Aorta (tissue), 5 donors: Measurements from ENCODE around the gene PIGB. TPM values are rescaled to one million over a fixed set of nuclear protein-coding genes. Genes with fewer than 3 reads are reported as not detected.
"Not testable (repeated sequence)": the region's sequence is repeated elsewhere in the genome, so short reads cannot be mapped to it uniquely, and the experiment has no call there.

Experiments
- ATAC-seq: fragments of 200-7000 bp; cut with Tn5 transposase; one replicate; pipeline ENCODE4 v1.9.1; 2022; ENCODE audit warnings: moderate library complexity; ENCODE audit not compliant: low FRiP score
- DNase-seq, 2 donors: peaks; one replicate each; pipeline ENCODE4 v3.0.0-alpha.2; 2020
- H3K27ac ChIP-seq, 2 donors: one replicate each; pipeline ENCODE4 v1.5.1; 2013; ENCODE audit warnings: low read length in 2 of 2, mild to moderate bottlenecking in 2 of 2, moderate library complexity in 2 of 2, control low read depth in 1 of 2, inconsistent platforms in 1 of 2, low read depth in 1 of 2
- H3K27me3 ChIP-seq, 2 donors: one replicate each; pipeline ENCODE4 v1.6.1; 2013; ENCODE audit warnings: control low read depth in 1 of 2, low read length in 1 of 2, mild to moderate bottlenecking in 1 of 2, moderate library complexity in 1 of 2; ENCODE audit not compliant: insufficient read depth in 2 of 2, control insufficient read depth in 1 of 2
- H3K36me3 ChIP-seq, 2 donors: one replicate each; pipeline ENCODE4 v1.6.1; 2013; ENCODE audit warnings: control low read depth in 1 of 2, low read length in 1 of 2, mild to moderate bottlenecking in 1 of 2; ENCODE audit not compliant: insufficient read depth in 2 of 2, control insufficient read depth in 1 of 2
- H3K4me1 ChIP-seq, 2 donors: one replicate each; pipeline ENCODE4 v1.6.1; 2013; ENCODE audit warnings: low read length in 2 of 2, control low read depth in 1 of 2, mild to moderate bottlenecking in 1 of 2, moderate library complexity in 1 of 2; ENCODE audit not compliant: insufficient read depth in 2 of 2, control insufficient read depth in 1 of 2
- H3K4me3 ChIP-seq, 2 donors: one replicate each; pipeline ENCODE4 v1.5.1; 2013; ENCODE audit warnings: low read length in 2 of 2, control low read depth in 1 of 2, mild to moderate bottlenecking in 1 of 2
- H3K9me3 ChIP-seq: one replicate; pipeline ENCODE4 v1.6.1; 2013; ENCODE audit warnings: mild to moderate bottlenecking, low read length; ENCODE audit not compliant: control insufficient read depth
- WGBS, 2 donors: extraction: QIAGEN DNeasy Blood & Tissue Kit; methylation state at CpG; one replicate each; pipeline ENCODE4 v1.1.7; 2013; 5-methylcytosine and 5-hydroxymethylcytosine counted together
- intact Hi-C, 2 donors: fragments of 100-400 bp; cut with DNase I; formaldehyde crosslinking; loops; one replicate each; pipeline versions ENCODE4 v1.14.2 to v1.15.0; 2022
- long read RNA-seq, 2 donors: library from polyadenylated mRNA; unstranded; transcript quantifications; one replicate each; pipeline ENCODE4 v2.0.0, GENCODE V29; 2020 to 2021
- polyA plus RNA-seq, 2 donors: library from polyadenylated mRNA; stranded (reverse); fragments of 200-250 nt; gene quantifications; one replicate each; pipeline ENCODE4 v1.2.3, GENCODE V29; 2013
- total RNA-seq, 2 donors: library from RNA; stranded (reverse); fragmentation: NEBNext Ultra II Directional; extraction: Animal tissue kit (Norgen Biotek cat#: 25700); gene quantifications; one replicate each; pipeline ENCODE4 v1.2.1, GENCODE V29; 2021
- donor health status: healthy with polysubstance abuse.
- donor health status: Bipolar disorder and iron deficiency.
- donor health status: DM: no; HTN: no; CAD: no.
- donor health status: DM: no; HTN: no; CAD: no.
- donor health status: DM: yes; HTN: yes; CAD: no.

Gene PIGB
- total RNA-seq (10 to 100 TPM; 14.4 to 18.3 TPM), polyA plus RNA-seq (10 to 100 TPM in 1 of 2 donors, 1 to 10 TPM in 1; 4.0 to 27.1 TPM)
- long read RNA-seq, donor 1, transcript PIGB-202 (12 exons, 1,668 nt) = major isoform, 28 of 39 reads
- long read RNA-seq, donor 1, partial matches to known transcripts = 0 of 39 reads
- long read RNA-seq, donor 1, other reads (novel, unspliced or antisense) = 10 of 39 reads
- long read RNA-seq, donor 2, transcript PIGB-202 (12 exons, 1,668 nt) = major isoform, 6 of 11 reads
- long read RNA-seq, donor 2, partial matches to known transcripts = 2 of 11 reads
- long read RNA-seq, donor 2, other reads (novel, unspliced or antisense) = 3 of 11 reads

- peak; percentile 98 for ATAC-seq
- WGBS, 2 donors = 1 to 2% methylated on average over 49 of the region's 49 CpGs
- intact Hi-C loops = loop anchor here in 1 of 2 donors (1.0 kb wide), 1 partner anchor 89 kb away; the partner anchor contains the start of genes CCPG1 and PIERCE2
- peak; percentile 93 for DNase-seq
- Histone ChIP-seq H3K4me3 (peak within 1 kb of the TSS; percentile 75 to 89), H3K27me3 (no peaks in the 10 kb centered on the region), H3K27ac (peak within 1 kb of the TSS in 1 of 2 donors; percentile 74), H3K36me3 (no peaks in the 10 kb centered on the region), H3K4me1 (peaks cover 2 to 3% of the 10 kb centered on the region in 2 donors), H3K9me3 (no peaks in the 10 kb centered on the region)
Measured at GRCh38 chr15:55318588-55319494, at the start of gene PIGB, which contains the start of gene PIGBOS1. Gene PIGB, plus strand, starts transcription at chr15:55319222. Its CDS starts 29 bp downstream, at chr15:55319251. Gene PIGBOS1, minus strand, starts transcription at chr15:55319123. Its CDS starts 1,331 bp downstream, at chr15:55317792.

GRCh38 chr15:55270291-55270690 lies 48.7 kb upstream of the PIGB start:
- Histone ChIP-seq H3K4me1 (no peaks in the 10 kb centered on the region), H3K36me3 (no peaks in the 10 kb centered on the region), H3K27ac (no peak overlapping the region), H3K9me3 (no peaks in the 10 kb centered on the region), H3K4me3 (no peak overlapping the region), H3K27me3 (no peaks in the 10 kb centered on the region)
- intact Hi-C loops = no loop called here
- WGBS, 2 donors = 80 to 82% methylated on average over 6 of the region's 6 CpGs
- ATAC-seq (no peak), DNase-seq (no peak)

- Histone ChIP-seq H3K4me3 (no peak overlapping the region), H3K27me3 (no peaks in the 10 kb centered on the region), H3K9me3 (no peaks in the 10 kb centered on the region), H3K36me3 (peaks cover 0 to 3% of the 10 kb centered on the region in 2 donors), H3K4me1 (peaks cover 0 to 1% of the 10 kb centered on the region in 2 donors), H3K27ac (no peak overlapping the region)
- ATAC-seq (no peak), DNase-seq (no peak)
- intact Hi-C loops = no loop called here
- WGBS, 2 donors = 77 to 79% methylated on average over 5 of the region's 5 CpGs
Measured at GRCh38 chr15:55276324-55276723, 42.7 kb upstream of the PIGB start.

GRCh38 chr15:55277116-55277564 lies 41.9 kb upstream of the PIGB start:
- Histone ChIP-seq H3K36me3 (peaks cover 0 to 3% of the 10 kb centered on the region in 2 donors), H3K27me3 (no peaks in the 10 kb centered on the region), H3K9me3 (no peaks in the 10 kb centered on the region), H3K4me3 (no peak overlapping the region), H3K27ac (no peak overlapping the region), H3K4me1 (peaks cover 0 to 1% of the 10 kb centered on the region in 2 donors)
- no peak for ATAC-seq
- intact Hi-C loops = no loop called here
- WGBS, 2 donors = 30 to 31% methylated on average over 7 of the region's 7 CpGs
- no peak for DNase-seq

- Histone ChIP-seq H3K9me3 (no peaks in the 10 kb centered on the region), H3K27ac (no peak overlapping the region), H3K4me3 (no peak overlapping the region), H3K36me3 (peaks cover 0 to 3% of the 10 kb centered on the region in 2 donors), H3K27me3 (no peaks in the 10 kb centered on the region), H3K4me1 (peaks cover 0 to 1% of the 10 kb centered on the region in 2 donors)
- ATAC-seq (no peak), DNase-seq (no peak)
- intact Hi-C loops = no loop called here
- 86 to 89% methylated on average over 2 of the region's 2 CpGs for WGBS, 2 donors
Measured at GRCh38 chr15:55277715-55278114, 41.3 kb upstream of the PIGB start.

GRCh38 chr15:55279100-55279745 lies 39.8 kb upstream of the PIGB start:
- H3K27ac ChIP-seq = no peak overlapping the region
- 96 to 97% methylated on average over 2 of the region's 2 CpGs for WGBS, 2 donors
- ATAC-seq (no peak), DNase-seq (no peak)
- H3K9me3 ChIP-seq = no peaks in the 10 kb centered on the region
- H3K4me3 ChIP-seq = no peak overlapping the region
- H3K4me1 ChIP-seq = peaks cover 0 to 1% of the 10 kb centered on the region in 2 donors
- intact Hi-C loops = no loop called here
- H3K36me3 ChIP-seq = peaks cover 0 to 3% of the 10 kb centered on the region in 2 donors
- H3K27me3 ChIP-seq = no peaks in the 10 kb centered on the region

GRCh38 chr15:55279746-55280351 lies 39.2 kb upstream of the PIGB start:
- H3K27ac ChIP-seq = no peak overlapping the region
- intact Hi-C loops = no loop called here
- no peak for DNase-seq
- no peak overlapping the region for H3K4me3 ChIP-seq
- peaks cover 0 to 1% of the 10 kb centered on the region in 2 donors for H3K4me1 ChIP-seq
- peaks cover 0 to 3% of the 10 kb centered on the region in 2 donors for H3K36me3 ChIP-seq
- no peaks in the 10 kb centered on the region for H3K9me3 ChIP-seq
- no peaks in the 10 kb centered on the region for H3K27me3 ChIP-seq
- ATAC-seq = no peak
- WGBS, 2 donors = 86% methylated on average over 4 of the region's 4 CpGs

GRCh38 chr15:55280589-55280988 lies 38.4 kb upstream of the PIGB start:
- H3K4me3 ChIP-seq, ATAC-seq, H3K27me3 ChIP-seq, H3K27ac ChIP-seq, H3K9me3 ChIP-seq, DNase-seq, H3K4me1 ChIP-seq, intact Hi-C loops, H3K36me3 ChIP-seq: not testable (repeated sequence)
- WGBS, 2 donors = 95 to 96% methylated on average over 2 of the region's 2 CpGs
